GM21360 (cell line): ENCODE data around the gene SHPK.

Experiments
- ATAC-seq: cut with Tn5 transposase; IDR thresholded peaks from one replicate; pipeline ENCODE4 v1.9.1; 2021; ENCODE audit warnings: mild to moderate bottlenecking, moderate library complexity; ENCODE audit not compliant: unreplicated experiment

Gene SHPK

GRCh38 chr17:3636154-3636907 is at the start of gene SHPK, which contains the start of gene CTNS:
Gene SHPK (minus strand): TSS chr17:3636250. CDS start chr17:3636219, 31 bp downstream.
Gene CTNS (plus strand): TSS chr17:3636760. CDS start chr17:3640207, 3,447 bp downstream.
- ATAC-seq, result peak; percentile 88

- no peak for ATAC-seq
Measured at GRCh38 chr17:3685174-3685573, 49.1 kb upstream of the SHPK start.

DNA sequence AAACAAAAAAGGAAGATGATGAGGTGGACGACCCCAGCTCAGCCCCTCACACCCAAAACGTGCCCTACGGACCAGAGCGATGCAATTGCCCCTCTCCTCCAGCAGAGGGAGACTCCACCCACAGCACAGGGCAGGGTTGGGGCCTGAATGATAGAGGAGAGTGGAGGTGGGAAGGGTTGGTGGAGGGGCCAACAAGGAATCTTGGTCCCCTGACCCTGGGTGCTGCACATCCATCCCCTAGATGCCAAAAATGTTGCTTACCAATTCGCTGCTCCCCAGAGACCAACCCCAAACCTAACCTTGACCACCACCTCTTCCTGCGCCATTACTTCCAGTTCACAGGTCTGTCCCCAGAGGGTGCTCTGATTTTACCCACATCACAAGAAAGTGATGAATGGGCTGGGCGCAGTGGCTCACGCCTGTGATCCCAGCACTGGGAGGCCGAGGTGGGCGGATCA is 47.0 kb upstream of the SHPK start:
- ATAC-seq, result no peak

DNA sequence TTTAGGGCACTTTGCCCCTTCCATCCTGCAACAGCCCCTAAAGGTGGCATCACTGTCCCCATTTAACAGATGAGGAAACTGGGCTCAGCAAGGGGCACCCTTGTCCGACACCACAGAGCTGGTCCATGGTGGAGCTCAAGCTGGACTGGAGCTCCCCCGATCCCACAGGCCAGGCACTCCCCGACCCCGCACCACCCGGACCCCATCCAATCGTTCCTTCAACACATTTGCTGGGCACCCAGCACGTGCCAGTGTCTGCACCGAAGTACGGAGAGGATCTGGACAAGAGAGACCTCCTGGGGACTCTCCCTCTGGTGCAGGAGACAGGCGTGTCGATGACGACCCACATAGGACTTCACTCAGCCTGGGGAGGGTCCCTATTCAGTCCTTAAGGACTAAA is 46.0 kb upstream of the SHPK start:
- ATAC-seq, result no peak

GRCh38 chr17:3681565-3681964 is 45.5 kb upstream of the SHPK start:
- no peak for ATAC-seq

- no peak for ATAC-seq
Measured at GRCh38 chr17:3681057-3681456, 45.0 kb upstream of the SHPK start.

DNA sequence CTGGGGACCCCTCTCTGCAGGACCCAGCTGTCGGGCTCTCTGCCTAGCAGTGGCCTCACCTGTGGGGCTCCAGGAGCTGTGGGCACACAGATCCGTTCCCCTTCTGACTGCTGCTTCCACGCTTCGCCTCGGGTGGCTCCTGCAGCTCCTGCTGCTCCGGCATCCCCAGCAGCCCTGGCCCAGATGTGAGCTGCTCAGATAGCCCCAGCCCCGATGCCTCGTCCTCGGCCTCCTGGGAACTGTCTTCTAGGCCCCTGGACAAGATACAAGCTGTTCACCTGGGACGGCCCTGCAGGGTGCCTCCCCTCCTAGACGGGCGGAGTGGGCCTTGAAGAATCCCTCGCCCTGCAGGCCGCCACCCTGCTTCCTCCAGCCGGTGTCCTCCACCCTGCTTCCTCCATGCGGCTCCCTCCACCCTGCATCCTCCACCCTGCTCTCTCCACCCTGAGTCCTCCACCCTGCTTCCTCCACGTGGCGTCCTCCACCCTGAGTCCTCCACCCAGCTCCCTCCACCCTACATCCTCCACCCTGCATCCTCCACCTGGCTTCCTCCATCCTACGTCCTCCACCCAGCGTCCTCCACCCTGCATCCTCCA is 43.6 kb upstream of the SHPK start:
- no peak for ATAC-seq

DNA sequence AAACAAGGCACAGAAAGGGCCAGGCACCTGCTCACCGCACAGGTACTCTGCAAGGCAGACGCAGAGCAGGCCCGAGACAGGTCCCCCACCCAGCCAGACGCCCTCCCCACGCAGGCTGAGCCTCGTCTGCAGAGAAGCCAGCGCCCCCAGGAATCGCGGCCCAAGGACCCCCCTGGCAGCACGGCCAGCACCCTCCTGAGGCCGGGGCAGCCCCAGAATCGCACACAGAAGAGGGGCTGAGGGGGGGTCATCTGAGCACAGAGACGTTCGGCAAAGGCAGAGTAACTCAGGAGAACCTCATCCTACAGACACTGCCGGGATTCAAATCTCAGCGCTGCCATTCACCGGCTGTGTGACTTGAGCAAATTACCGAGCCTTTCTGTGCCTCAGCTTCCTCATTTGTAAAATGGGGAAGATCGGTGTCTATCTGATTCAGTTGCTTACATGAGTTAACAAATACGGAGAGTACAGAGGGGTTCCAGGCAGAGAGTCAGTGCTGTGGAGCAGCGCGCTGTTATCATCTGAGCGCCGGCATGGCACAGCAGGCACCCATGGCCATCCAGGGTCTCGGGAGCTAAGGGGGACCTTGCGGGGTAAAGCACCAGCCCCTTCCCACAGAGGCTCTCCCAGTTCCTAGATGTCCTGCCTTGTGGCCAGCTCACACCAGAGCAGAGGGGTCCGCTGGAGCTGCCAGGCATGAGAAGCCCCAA is 42.9 kb upstream of the SHPK start:
- ATAC-seq, result no peak

GRCh38 chr17:3678095-3678820 is 42.2 kb upstream of the SHPK start:
- no peak for ATAC-seq

DNA sequence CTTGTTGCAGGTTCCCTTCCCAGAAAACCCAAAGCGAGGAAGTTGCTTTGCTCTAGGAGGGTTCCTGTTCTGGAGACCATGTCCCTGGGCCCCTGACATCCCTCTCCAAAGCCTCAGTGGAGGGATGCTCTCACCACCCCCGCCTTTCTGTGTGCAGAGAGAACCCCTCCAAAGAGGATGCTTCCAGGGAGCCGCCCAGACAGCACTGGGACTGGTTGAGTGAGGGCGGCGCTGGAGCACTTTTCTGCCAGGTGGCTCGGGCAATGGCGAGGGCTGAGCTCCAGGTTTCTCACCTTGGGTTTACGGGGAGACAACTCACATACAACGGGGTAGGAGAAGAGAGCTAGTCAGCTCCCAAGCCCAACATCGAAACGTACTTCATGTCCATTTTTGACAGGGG is 39.8 kb upstream of the SHPK start:
- ATAC-seq, result no peak

DNA sequence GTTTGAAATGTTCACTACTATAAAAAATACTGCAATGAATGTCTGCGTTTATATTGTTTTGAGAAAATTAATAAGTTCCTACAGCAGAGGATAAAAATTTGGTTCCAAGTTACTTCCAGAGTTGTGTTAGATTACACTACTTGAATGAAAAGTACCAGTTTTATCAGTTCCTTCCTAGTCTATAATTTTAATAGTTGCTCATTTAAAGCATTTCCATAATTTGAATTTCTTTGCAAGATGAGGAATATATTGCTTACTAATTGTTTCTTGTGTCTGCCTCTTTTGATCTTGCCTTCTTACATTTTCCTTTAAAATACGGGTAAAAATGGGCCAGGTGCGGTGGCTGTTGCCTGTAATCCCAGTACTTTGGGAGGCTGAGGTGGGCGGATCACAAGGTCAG is 36.5 kb upstream of the SHPK start:
- no peak for ATAC-seq

DNA sequence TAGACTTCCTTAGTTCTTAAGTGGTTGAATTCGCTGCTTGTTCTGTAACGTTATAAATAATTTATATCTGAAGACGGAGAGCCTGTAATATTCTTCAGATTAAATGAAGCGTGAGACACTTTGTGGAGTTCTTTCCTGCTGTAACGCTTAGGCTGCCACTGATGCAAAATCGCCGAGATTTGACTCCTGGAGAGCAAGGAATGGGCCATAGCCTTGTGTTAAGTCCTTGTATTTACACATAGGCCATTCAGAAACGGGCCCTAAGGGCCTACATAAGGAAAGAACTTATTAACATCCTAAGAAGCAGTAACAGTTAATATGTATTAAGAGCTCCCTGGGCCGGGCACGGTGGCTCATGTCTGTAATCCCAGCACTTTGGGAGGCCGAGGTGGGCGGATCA is 33.5 kb upstream of the SHPK start:
- no peak for ATAC-seq

DNA sequence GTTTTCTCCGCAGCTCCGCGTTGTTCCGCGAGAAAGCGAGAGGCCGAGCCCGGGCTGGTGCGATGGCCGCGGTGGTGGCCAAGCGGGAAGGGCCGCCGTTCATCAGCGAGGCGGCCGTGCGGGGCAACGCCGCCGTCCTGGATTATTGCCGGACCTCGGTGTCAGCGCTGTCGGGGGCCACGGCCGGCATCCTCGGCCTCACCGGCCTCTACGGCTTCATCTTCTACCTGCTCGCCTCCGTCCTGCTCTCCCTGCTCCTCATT is 33.0 kb upstream of the SHPK start:
- no peak for ATAC-seq

GRCh38 chr17:3668279-3669084 is 32.4 kb upstream of the SHPK start, which contains the start of the genes EMC6 and TAX1BP3:
Gene EMC6 (plus strand): TSS chr17:3668812. CDS start chr17:3669147, 335 bp downstream.
Gene TAX1BP3 (minus strand): TSS chr17:3668578. CDS start chr17:3668526, 52 bp downstream.
- peak; percentile 87 for ATAC-seq

- peak; percentile 7 for ATAC-seq
Measured at GRCh38 chr17:3667366-3668278, 31.6 kb upstream of the SHPK start.

DNA sequence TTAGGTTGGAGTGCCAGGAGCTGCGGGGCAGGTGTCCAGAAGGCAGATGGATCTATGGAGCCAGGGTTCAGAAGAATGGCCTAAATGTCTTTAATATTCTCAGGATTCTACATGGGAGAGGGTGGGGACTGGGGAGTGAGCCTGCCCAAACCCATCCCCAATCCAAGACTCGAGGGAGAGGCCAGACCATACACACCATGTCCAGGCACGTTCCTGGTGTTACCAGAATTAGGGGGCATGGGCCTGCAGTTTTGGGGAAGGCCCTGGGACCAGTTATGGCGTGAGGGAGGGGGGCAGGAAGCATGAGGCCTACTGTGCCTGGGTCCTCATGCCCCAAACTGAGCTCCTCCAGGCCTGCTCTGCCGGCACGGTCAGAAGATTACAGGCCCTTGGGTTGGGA is 30.5 kb upstream of the SHPK start:
- no peak for ATAC-seq

GRCh38 chr17:3665834-3666233 is 29.8 kb upstream of the SHPK start:
- ATAC-seq, result no peak

- no peak for ATAC-seq
Measured at GRCh38 chr17:3663102-3664011, 27.3 kb upstream of the SHPK start.
